Measurements from ENCODE around the gene BNC2.

Gene BNC2

DNA sequence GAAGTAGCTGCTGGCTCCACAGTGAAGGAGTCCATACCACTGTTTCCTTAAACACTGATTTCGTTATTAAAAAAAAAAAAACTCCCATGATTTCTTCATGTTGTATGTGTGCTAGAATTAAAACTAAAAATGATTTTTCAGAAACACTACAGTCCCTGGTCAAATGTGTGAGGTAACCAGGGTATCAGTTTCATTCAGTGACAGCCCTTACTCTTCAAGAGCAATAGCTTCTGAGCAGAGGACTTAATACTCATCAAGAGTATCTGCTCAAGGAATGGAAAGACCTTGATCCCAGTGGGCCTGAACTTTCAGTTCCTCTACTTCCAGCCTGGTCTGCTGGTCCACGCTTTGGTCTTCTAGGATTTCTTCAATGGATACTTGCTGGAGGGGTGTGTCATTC lies 95.1 kb downstream of the BNC2 start:
- H3K4me3 ChIP-seq (replicated peaks; ENCODE audit: insufficient read depth, low read length), result no peak overlapping the region
- H3K27ac ChIP-seq (replicated peaks), result no peak overlapping the region
- TF ChIP-seq, protein P1, sequence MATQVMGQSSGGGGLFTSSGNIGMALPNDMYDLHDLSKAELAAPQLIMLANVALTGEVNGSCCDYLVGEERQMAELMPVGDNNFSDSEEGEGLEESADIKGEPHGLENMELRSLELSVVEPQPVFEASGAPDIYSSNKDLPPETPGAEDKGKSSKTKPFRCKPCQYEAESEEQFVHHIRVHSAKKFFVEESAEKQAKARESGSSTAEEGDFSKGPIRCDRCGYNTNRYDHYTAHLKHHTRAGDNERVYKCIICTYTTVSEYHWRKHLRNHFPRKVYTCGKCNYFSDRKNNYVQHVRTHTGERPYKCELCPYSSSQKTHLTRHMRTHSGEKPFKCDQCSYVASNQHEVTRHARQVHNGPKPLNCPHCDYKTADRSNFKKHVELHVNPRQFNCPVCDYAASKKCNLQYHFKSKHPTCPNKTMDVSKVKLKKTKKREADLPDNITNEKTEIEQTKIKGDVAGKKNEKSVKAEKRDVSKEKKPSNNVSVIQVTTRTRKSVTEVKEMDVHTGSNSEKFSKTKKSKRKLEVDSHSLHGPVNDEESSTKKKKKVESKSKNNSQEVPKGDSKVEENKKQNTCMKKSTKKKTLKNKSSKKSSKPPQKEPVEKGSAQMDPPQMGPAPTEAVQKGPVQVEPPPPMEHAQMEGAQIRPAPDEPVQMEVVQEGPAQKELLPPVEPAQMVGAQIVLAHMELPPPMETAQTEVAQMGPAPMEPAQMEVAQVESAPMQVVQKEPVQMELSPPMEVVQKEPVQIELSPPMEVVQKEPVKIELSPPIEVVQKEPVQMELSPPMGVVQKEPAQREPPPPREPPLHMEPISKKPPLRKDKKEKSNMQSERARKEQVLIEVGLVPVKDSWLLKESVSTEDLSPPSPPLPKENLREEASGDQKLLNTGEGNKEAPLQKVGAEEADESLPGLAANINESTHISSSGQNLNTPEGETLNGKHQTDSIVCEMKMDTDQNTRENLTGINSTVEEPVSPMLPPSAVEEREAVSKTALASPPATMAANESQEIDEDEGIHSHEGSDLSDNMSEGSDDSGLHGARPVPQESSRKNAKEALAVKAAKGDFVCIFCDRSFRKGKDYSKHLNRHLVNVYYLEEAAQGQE (IDR thresholded peaks at IDR 0.05; ENCODE audit: insufficient replicate concordance, low read depth), result no peak
- TF ChIP-seq GABPA (IDR thresholded peaks at IDR 0.05; ENCODE audit: low read depth), result no peak
- TF ChIP-seq, protein P2, sequence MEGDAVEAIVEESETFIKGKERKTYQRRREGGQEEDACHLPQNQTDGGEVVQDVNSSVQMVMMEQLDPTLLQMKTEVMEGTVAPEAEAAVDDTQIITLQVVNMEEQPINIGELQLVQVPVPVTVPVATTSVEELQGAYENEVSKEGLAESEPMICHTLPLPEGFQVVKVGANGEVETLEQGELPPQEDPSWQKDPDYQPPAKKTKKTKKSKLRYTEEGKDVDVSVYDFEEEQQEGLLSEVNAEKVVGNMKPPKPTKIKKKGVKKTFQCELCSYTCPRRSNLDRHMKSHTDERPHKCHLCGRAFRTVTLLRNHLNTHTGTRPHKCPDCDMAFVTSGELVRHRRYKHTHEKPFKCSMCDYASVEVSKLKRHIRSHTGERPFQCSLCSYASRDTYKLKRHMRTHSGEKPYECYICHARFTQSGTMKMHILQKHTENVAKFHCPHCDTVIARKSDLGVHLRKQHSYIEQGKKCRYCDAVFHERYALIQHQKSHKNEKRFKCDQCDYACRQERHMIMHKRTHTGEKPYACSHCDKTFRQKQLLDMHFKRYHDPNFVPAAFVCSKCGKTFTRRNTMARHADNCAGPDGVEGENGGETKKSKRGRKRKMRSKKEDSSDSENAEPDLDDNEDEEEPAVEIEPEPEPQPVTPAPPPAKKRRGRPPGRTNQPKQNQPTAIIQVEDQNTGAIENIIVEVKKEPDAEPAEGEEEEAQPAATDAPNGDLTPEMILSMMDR (IDR thresholded peaks at IDR 0.05; ENCODE audit: insufficient read depth, low read length), result no peak
- no peak for TF ChIP-seq POLR2AphosphoS5 (IDR thresholded peaks at IDR 0.05; ENCODE audit: low read depth)
- no peak for TF ChIP-seq SPI1 (IDR thresholded peaks at IDR 0.05; ENCODE audit: borderline replicate concordance, low read depth)
- no peaks in the 10 kb centered on the region for H3K27me3 ChIP-seq (ENCODE audit: insufficient read depth, poor library complexity, severe bottlenecking)
- DNase-seq (ENCODE audit: low read depth in 1 of 2, low spot score in 1 of 2), result no peak

DNA sequence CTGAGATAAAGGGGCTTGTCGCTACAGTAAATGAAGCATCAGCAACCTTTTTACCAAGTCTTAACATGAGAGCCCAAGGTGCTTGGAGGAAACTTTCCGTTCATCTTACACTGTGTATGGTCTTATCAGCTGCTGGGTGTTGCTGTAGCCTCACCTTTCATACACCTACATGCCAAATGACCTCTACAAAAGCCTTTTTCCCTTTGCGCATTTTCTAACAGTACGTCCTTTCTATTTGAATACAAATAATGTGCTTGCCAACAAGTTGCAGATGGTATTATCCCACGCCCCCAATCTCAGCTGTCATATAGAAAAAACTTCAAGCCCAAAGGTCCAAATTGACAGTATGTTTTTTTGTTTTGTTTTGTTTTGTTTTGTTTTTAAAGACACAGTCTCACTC lies 96.9 kb downstream of the BNC2 start:
- no peak for DNase-seq (ENCODE audit: low read depth in 1 of 2, low spot score in 1 of 2)
- H3K27me3 ChIP-seq (ENCODE audit: insufficient read depth, poor library complexity, severe bottlenecking), result no peaks in the 10 kb centered on the region
- no peak overlapping the region for H3K27ac ChIP-seq (replicated peaks)
- TF ChIP-seq, protein P2 (IDR thresholded peaks at IDR 0.05; ENCODE audit: insufficient read depth, low read length), result no peak
- TF ChIP-seq, protein P1 (IDR thresholded peaks at IDR 0.05; ENCODE audit: insufficient replicate concordance, low read depth), result no peak
- TF ChIP-seq GABPA (IDR thresholded peaks at IDR 0.05; ENCODE audit: low read depth) (no peak), SPI1 (IDR thresholded peaks at IDR 0.05; ENCODE audit: borderline replicate concordance, low read depth) (no peak), POLR2AphosphoS5 (IDR thresholded peaks at IDR 0.05; ENCODE audit: low read depth) (no peak)
- H3K4me3 ChIP-seq (replicated peaks; ENCODE audit: insufficient read depth, low read length), result no peak overlapping the region

DNA sequence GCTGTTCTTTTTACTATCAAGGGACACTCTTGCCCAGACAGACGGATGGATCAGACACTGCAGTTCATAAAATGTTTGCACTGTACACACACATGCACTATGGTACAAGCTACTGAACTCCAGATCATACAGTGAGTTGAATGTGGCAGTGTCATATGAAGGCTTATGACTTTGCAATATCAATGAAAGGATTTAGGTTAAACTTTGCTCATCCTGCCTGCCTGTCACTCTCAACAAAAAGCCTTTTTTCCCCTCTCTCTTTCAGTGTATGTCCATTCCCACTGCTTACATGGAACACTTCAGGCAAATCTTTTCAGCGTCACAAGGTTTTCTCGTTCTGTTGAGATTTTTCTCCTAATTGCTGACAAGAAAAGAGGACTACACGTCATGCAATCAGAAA lies 97.4 kb downstream of the BNC2 start:
- TF ChIP-seq POLR2AphosphoS5 (IDR thresholded peaks at IDR 0.05; ENCODE audit: low read depth), result no peak
- TF ChIP-seq, protein P2 (IDR thresholded peaks at IDR 0.05; ENCODE audit: insufficient read depth, low read length), result no peak
- TF ChIP-seq, protein P1 (IDR thresholded peaks at IDR 0.05; ENCODE audit: insufficient replicate concordance, low read depth), result no peak
- no peak for TF ChIP-seq SPI1 (IDR thresholded peaks at IDR 0.05; ENCODE audit: borderline replicate concordance, low read depth)
- no peak for TF ChIP-seq GABPA (IDR thresholded peaks at IDR 0.05; ENCODE audit: low read depth)
- no peaks in the 10 kb centered on the region for H3K27me3 ChIP-seq (ENCODE audit: insufficient read depth, poor library complexity, severe bottlenecking)
- H3K4me3 ChIP-seq (replicated peaks; ENCODE audit: insufficient read depth, low read length), result no peak overlapping the region
- no peak overlapping the region for H3K27ac ChIP-seq (replicated peaks)
- DNase-seq (ENCODE audit: low read depth in 1 of 2, low spot score in 1 of 2), result no peak
